HEK293T (cell line): ENCODE data around the gene ADH1C.

Source experiments
- BHLHE40 ChIP-seq: fragments of 450-650 bp; IDR thresholded peaks from 2 replicates; pipeline ENCODE4 v1.6.1; 2016; ENCODE audit warnings: mild to moderate bottlenecking, moderate library complexity, borderline replicate concordance
- FOXK2 ChIP-seq: fragments of 450-650 bp; IDR thresholded peaks from 2 replicates; pipeline ENCODE4 v1.6.1; 2016; ENCODE audit warnings: mild to moderate bottlenecking
- FOXM1 ChIP-seq: fragments of 450-650 bp; IDR thresholded peaks from 2 replicates; pipeline ENCODE4 v1.6.1; 2017; ENCODE audit warnings: mild to moderate bottlenecking, borderline replicate concordance
- HDGF ChIP-seq: fragments of 450-650 bp; IDR thresholded peaks from 2 replicates; pipeline ENCODE4 v1.6.1; 2017; ENCODE audit warnings: antibody characterized with exemption, borderline replicate concordance
- SP1 ChIP-seq: fragments of 450-650 bp; IDR thresholded peaks from 2 replicates; pipeline ENCODE4 v1.6.1; 2017
- SUZ12 ChIP-seq: fragments of 450-650 bp; IDR thresholded peaks from 2 replicates; pipeline ENCODE4 v1.6.1; 2016; ENCODE audit warnings: mild to moderate bottlenecking
- TARDBP ChIP-seq: fragments of 450-650 bp; IDR thresholded peaks from 2 replicates; pipeline ENCODE4 v1.6.1; 2016
- TF ChIP-seq, protein P1 (sequence below): fragments of 450-650 bp; IDR thresholded peaks from 2 replicates; pipeline ENCODE4 v1.6.1; 2016

DNA sequence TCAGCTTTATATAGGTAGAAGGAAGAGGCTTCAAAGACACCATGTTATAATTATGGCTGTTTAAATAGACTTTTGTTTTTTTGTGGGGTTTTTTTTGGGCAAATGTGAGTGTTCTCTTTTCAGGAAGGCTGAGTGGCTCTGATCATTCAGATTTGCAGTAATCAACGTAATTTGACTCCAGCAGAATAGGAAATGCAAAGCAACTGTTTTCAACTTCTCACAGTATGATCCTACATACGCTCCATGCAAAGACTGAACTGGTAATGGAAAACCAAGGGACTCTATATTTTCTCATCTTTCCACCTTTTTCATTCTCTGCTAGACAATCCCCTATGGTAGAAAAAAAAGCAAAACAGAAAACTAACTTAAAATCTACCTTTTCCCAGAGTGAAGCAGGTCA lies 42.2 kb downstream of the ADH1C start:
- TF ChIP-seq TARDBP (no peak), SP1 (no peak), FOXM1 (no peak), SUZ12 (no peak), FOXK2 (no peak), HDGF (no peak), BHLHE40 (no peak)
- TF ChIP-seq, protein P1, sequence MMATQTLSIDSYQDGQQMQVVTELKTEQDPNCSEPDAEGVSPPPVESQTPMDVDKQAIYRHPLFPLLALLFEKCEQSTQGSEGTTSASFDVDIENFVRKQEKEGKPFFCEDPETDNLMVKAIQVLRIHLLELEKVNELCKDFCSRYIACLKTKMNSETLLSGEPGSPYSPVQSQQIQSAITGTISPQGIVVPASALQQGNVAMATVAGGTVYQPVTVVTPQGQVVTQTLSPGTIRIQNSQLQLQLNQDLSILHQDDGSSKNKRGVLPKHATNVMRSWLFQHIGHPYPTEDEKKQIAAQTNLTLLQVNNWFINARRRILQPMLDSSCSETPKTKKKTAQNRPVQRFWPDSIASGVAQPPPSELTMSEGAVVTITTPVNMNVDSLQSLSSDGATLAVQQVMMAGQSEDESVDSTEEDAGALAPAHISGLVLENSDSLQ = no peak
